ENCODE measurements around the gene CIP2A.

Gene CIP2A

DNA sequence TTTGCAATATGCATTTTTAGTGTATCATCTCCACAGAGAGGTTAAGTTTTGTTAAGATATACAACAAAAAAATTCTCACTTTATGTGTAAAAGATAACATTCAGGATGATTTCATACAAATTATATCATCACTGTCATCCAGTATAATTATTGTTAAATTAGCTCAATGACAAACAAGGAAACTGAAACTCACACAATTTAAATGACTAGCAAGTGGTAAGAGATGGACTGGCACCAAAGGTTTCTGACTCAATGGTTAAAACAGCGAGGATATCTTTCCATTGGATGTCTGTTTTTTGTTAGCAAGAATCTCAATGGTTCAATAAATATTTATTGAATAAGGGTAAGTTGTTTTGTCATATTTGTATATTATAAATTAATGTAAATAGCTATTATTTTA lies 22.6 kb downstream of the CIP2A start:
- peaks cover 2% of the 10 kb centered on the region for H3K79me1 ChIP-seq (replicated peaks; ENCODE audit: low read length, poor library complexity, severe bottlenecking)
- no peak overlapping the region for H2AFZ ChIP-seq (ENCODE audit: low read depth, low read length)
- no peak overlapping the region for H4K8ac ChIP-seq (ENCODE audit: low read length)
- no peak overlapping the region for H2BK15ac ChIP-seq (ENCODE audit: low read depth, poor library complexity, severe bottlenecking)
- H3K27ac ChIP-seq (ENCODE audit: low read length, poor library complexity, severe bottlenecking), result no peak overlapping the region
- no peak overlapping the region for H2AK5ac ChIP-seq (ENCODE audit: low read length, severe bottlenecking)
- no peak overlapping the region for H2BK120ac ChIP-seq (ENCODE audit: low read depth, low read length)
- H3K27me3 ChIP-seq (ENCODE audit: control insufficient read depth in 1 of 2, insufficient read depth in 1 of 2, low read length in 2 of 2), result no peaks in the 10 kb centered on the region
- H3K4me1 ChIP-seq (ENCODE audit: control insufficient read depth, insufficient read depth, low read depth, low read length), result no peaks in the 10 kb centered on the region
- peaks cover 0 to 11% of the 10 kb centered on the region in 2 experiments for H3K36me3 ChIP-seq (ENCODE audit: control insufficient read depth in 1 of 2, insufficient read depth in 2 of 2, low read depth in 1 of 2, low read length in 2 of 2)
- H2BK5ac ChIP-seq (ENCODE audit: low read depth, low read length, poor library complexity, severe bottlenecking), result no peak overlapping the region
- no peak overlapping the region for H3K23ac ChIP-seq (ENCODE audit: low read length in 2 of 2)
- H3K4ac ChIP-seq (ENCODE audit: low read depth in 1 of 2, low read length in 2 of 2), result no peak overlapping the region
- no peak overlapping the region for H3K4me3 ChIP-seq (ENCODE audit: insufficient read depth in 1 of 2, low read depth in 1 of 2, low read length in 2 of 2)
- no peak for DNase-seq
- H3K14ac ChIP-seq (ENCODE audit: low read length in 2 of 2), result no peak overlapping the region
- no peaks in the 10 kb centered on the region for H3K9me3 ChIP-seq (ENCODE audit: control insufficient read depth, low read length)
- no peak overlapping the region for H4K91ac ChIP-seq (ENCODE audit: low read length)
- no peak overlapping the region for H3K4me2 ChIP-seq (ENCODE audit: low read length, poor library complexity, severe bottlenecking)
- H3K18ac ChIP-seq (ENCODE audit: low read depth in 1 of 2, low read length in 2 of 2), result no peak overlapping the region
- no peak overlapping the region for H3K9ac ChIP-seq (ENCODE audit: low read length)
- H2BK12ac ChIP-seq (ENCODE audit: low read length in 2 of 2), result no peak overlapping the region
- WGBS, result 100% methylated on average over 1 of the region's 1 CpG

DNA sequence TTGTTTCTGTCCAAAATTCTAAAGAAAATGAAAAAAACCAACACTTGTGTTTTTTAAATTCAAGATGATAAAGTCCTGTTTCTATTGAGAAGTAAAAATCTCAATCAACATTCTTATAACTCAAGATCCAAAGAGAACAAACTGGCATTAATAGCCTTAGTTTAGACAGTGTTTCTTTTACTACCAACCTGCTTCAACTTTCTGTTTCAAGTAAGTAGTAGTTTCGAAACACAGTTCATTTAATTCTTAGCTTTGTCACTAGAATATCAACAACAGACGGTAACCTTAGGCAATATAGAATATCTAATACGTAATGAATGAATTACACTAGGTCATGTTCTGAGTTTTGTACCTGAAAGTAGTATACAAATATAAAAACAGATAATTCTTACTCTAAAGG lies 23.7 kb downstream of the CIP2A start:
- no peak overlapping the region for H2BK120ac ChIP-seq (ENCODE audit: low read depth, low read length)
- H3K18ac ChIP-seq (ENCODE audit: low read depth in 1 of 2, low read length in 2 of 2), result no peak overlapping the region
- no peak overlapping the region for H3K23ac ChIP-seq (ENCODE audit: low read length in 2 of 2)
- peaks cover 0 to 11% of the 10 kb centered on the region in 2 experiments for H3K36me3 ChIP-seq (ENCODE audit: control insufficient read depth in 1 of 2, insufficient read depth in 2 of 2, low read depth in 1 of 2, low read length in 2 of 2)
- H2AK5ac ChIP-seq (ENCODE audit: low read length, severe bottlenecking), result no peak overlapping the region
- H3K4me3 ChIP-seq (ENCODE audit: insufficient read depth in 1 of 2, low read depth in 1 of 2, low read length in 2 of 2), result no peak overlapping the region
- no peak overlapping the region for H3K14ac ChIP-seq (ENCODE audit: low read length in 2 of 2)
- no peak overlapping the region for H2AFZ ChIP-seq (ENCODE audit: low read depth, low read length)
- H3K9ac ChIP-seq (ENCODE audit: low read length), result no peak overlapping the region
- H2BK15ac ChIP-seq (ENCODE audit: low read depth, poor library complexity, severe bottlenecking), result no peak overlapping the region
- H2BK5ac ChIP-seq (ENCODE audit: low read depth, low read length, poor library complexity, severe bottlenecking), result no peak overlapping the region
- DNase-seq, result no peak
- peaks cover 2% of the 10 kb centered on the region for H3K79me1 ChIP-seq (replicated peaks; ENCODE audit: low read length, poor library complexity, severe bottlenecking)
- H3K27me3 ChIP-seq (ENCODE audit: control insufficient read depth in 1 of 2, insufficient read depth in 1 of 2, low read length in 2 of 2), result no peaks in the 10 kb centered on the region
- H3K4me1 ChIP-seq (ENCODE audit: control insufficient read depth, insufficient read depth, low read depth, low read length), result no peaks in the 10 kb centered on the region
- H3K4me2 ChIP-seq (ENCODE audit: low read length, poor library complexity, severe bottlenecking), result no peak overlapping the region
- H2BK12ac ChIP-seq (ENCODE audit: low read length in 2 of 2), result no peak overlapping the region
- H3K9me3 ChIP-seq (ENCODE audit: control insufficient read depth, low read length), result no peaks in the 10 kb centered on the region
- H4K8ac ChIP-seq (ENCODE audit: low read length), result no peak overlapping the region
- H3K27ac ChIP-seq (ENCODE audit: low read length, poor library complexity, severe bottlenecking), result no peak overlapping the region
- 100% methylated on average over 1 of the region's 3 CpGs for WGBS
- no peak overlapping the region for H4K91ac ChIP-seq (ENCODE audit: low read length)
- no peak overlapping the region for H3K4ac ChIP-seq (ENCODE audit: low read depth in 1 of 2, low read length in 2 of 2)

DNA sequence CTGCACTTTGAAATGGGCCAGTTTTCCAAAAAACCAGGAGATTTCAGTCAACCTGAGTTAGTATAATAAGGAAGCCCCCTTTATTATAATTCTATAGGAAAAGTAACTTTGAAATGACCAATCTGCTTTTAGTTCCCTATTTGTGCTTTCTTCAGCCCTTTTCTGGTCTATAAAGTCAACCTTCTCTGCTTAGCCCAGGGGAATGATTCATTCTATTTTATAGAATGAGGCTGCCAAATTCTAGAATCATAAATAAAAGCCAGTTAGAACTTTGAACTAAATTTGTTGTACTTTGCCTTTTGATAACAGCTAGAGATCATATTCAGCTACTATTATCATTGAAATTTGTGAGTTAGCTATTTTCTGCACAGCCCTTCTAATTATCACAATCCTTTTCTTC lies 24.7 kb downstream of the CIP2A start:
- Histone ChIP-seq H2AK5ac (ENCODE audit: low read length, severe bottlenecking) (no peak overlapping the region), H2BK120ac (ENCODE audit: low read depth, low read length) (no peak overlapping the region), H3K79me1 (replicated peaks; ENCODE audit: low read length, poor library complexity, severe bottlenecking) (peaks cover 2% of the 10 kb centered on the region), H2BK15ac (ENCODE audit: low read depth, poor library complexity, severe bottlenecking) (no peak overlapping the region), H3K4me3 (ENCODE audit: insufficient read depth in 1 of 2, low read depth in 1 of 2, low read length in 2 of 2) (no peak overlapping the region), H3K27me3 (ENCODE audit: control insufficient read depth in 1 of 2, insufficient read depth in 1 of 2, low read length in 2 of 2) (no peaks in the 10 kb centered on the region), H3K27ac (ENCODE audit: low read length, poor library complexity, severe bottlenecking) (no peak overlapping the region), H3K36me3 (ENCODE audit: control insufficient read depth in 1 of 2, insufficient read depth in 2 of 2, low read depth in 1 of 2, low read length in 2 of 2) (peaks cover 0 to 11% of the 10 kb centered on the region in 2 experiments), H3K23ac (ENCODE audit: low read length in 2 of 2) (no peak overlapping the region), H3K4me1 (ENCODE audit: control insufficient read depth, insufficient read depth, low read depth, low read length) (no peaks in the 10 kb centered on the region), H4K8ac (ENCODE audit: low read length) (no peak overlapping the region), H3K9ac (ENCODE audit: low read length) (no peak overlapping the region), H3K14ac (ENCODE audit: low read length in 2 of 2) (no peak overlapping the region), H2BK5ac (ENCODE audit: low read depth, low read length, poor library complexity, severe bottlenecking) (no peak overlapping the region), H3K9me3 (ENCODE audit: control insufficient read depth, low read length) (no peaks in the 10 kb centered on the region), H3K4ac (ENCODE audit: low read depth in 1 of 2, low read length in 2 of 2) (no peak overlapping the region), H3K18ac (ENCODE audit: low read depth in 1 of 2, low read length in 2 of 2) (no peak overlapping the region), H2BK12ac (ENCODE audit: low read length in 2 of 2) (no peak overlapping the region), H3K4me2 (ENCODE audit: low read length, poor library complexity, severe bottlenecking) (no peak overlapping the region), H2AFZ (ENCODE audit: low read depth, low read length) (no peak overlapping the region), H4K91ac (ENCODE audit: low read length) (no peak overlapping the region)
- DNase-seq, result no peak

DNA sequence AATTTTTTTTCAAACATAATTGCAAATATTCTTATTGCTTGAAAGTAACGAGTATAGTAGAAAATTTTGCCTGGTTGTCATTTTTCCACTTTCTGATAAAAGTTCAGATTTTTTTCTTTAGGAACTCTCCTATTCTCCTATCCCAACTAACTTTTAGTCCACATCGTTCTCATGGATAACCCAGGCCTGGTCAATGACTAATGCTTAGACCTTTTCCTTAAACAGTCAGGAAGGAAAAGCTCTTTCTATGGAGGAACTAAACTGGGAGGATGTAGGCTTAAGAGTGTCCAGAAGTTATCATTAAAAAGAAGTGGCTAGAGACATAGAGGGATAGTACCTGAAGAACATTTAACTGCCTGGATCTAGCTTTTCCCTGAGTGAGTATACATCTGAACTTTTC lies 26.7 kb downstream of the CIP2A start:
- Histone ChIP-seq H3K4me2 (ENCODE audit: low read length, poor library complexity, severe bottlenecking) (no peak overlapping the region), H2AFZ (ENCODE audit: low read depth, low read length) (no peak overlapping the region), H2BK120ac (ENCODE audit: low read depth, low read length) (no peak overlapping the region), H3K9ac (ENCODE audit: low read length) (no peak overlapping the region), H2BK5ac (ENCODE audit: low read depth, low read length, poor library complexity, severe bottlenecking) (no peak overlapping the region), H3K4ac (ENCODE audit: low read depth in 1 of 2, low read length in 2 of 2) (no peak overlapping the region), H3K9me3 (ENCODE audit: control insufficient read depth, low read length) (no peaks in the 10 kb centered on the region), H4K91ac (ENCODE audit: low read length) (no peak overlapping the region), H4K8ac (ENCODE audit: low read length) (no peak overlapping the region), H2AK5ac (ENCODE audit: low read length, severe bottlenecking) (no peak overlapping the region), H3K23ac (ENCODE audit: low read length in 2 of 2) (no peak overlapping the region), H3K27ac (ENCODE audit: low read length, poor library complexity, severe bottlenecking) (no peak overlapping the region), H3K14ac (ENCODE audit: low read length in 2 of 2) (no peak overlapping the region), H2BK15ac (ENCODE audit: low read depth, poor library complexity, severe bottlenecking) (no peak overlapping the region), H3K27me3 (ENCODE audit: control insufficient read depth in 1 of 2, insufficient read depth in 1 of 2, low read length in 2 of 2) (no peaks in the 10 kb centered on the region), H3K18ac (ENCODE audit: low read depth in 1 of 2, low read length in 2 of 2) (no peak overlapping the region), H3K79me1 (replicated peaks; ENCODE audit: low read length, poor library complexity, severe bottlenecking) (no peaks in the 10 kb centered on the region), H3K36me3 (ENCODE audit: control insufficient read depth in 1 of 2, insufficient read depth in 2 of 2, low read depth in 1 of 2, low read length in 2 of 2) (peaks cover 0 to 10% of the 10 kb centered on the region in 2 experiments), H3K4me1 (ENCODE audit: control insufficient read depth, insufficient read depth, low read depth, low read length) (no peaks in the 10 kb centered on the region), H3K4me3 (ENCODE audit: insufficient read depth in 1 of 2, low read depth in 1 of 2, low read length in 2 of 2) (no peak overlapping the region), H2BK12ac (ENCODE audit: low read length in 2 of 2) (no peak overlapping the region)
- DNase-seq, result no peak
- WGBS, result 89% methylated on average over 1 of the region's 2 CpGs

Data from mesenchymal stem cell (in vitro differentiated cells and primary cell).